Skeletal muscle cell (primary cell): ENCODE results near the gene METTL9.
A peak's percentile ranks its signal among the peaks of the same experiment; 100 is the strongest.
"Not testable (repeated sequence)": the region's sequence is repeated elsewhere in the genome, so short reads cannot be mapped to it uniquely, and the experiment has no call there.

Experiments used
- DNase-seq: peaks from one replicate; pipeline ENCODE4 v3.0.0-alpha.2; 2010; ENCODE audit warnings: low read depth
- H3K4me3 ChIP-seq: 2 replicates; pipeline ENCODE4 v1.5.1; 2011; ENCODE audit warnings: low read depth, mild to moderate bottlenecking, control low read depth, low read length, moderate library complexity

The METTL9 gene

DNA sequence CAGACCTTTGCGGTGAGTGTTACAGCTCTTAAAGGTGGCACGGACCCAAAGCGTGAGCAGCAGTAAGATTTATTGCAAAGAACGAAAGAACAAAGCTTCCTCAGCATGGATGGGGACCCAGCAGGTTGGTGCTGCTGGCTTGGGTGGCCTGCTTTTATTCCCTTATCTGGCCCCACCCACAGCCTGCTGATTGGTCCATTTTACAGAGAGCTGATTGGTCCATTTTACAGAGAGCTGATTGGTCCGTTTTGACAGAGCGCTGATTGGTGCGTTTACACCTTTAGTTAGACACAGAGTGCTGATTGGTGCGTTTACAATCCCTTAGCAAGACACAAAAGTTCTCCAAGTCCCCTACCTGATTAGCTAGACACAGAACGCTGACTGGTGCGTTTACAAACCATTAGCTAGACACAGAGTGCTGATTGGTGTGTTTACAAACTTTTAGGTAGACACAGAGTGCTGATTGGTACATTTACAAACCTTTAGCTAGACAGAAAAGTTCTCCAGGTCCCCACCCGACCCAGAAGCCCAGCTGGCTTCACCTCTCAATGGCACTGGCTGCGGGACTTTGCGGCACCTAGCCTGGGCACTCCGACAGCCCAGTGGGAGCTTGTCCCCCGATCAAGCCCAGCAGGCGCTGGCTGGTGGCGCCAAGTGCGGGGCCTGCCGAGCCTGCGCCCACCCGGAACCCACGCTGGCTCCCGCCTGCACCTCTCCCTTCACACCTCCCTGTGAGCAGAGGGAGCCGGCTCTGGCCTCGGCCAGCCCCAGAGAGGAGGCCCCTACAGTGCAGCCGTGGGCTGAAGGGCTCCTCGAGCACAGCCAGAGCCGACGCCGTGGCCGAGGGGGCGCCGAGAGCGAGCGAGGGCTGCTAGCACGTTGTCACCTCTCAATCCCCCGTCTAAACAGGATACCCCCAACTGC lies 30.5 kb downstream of the METTL9 start:
- H3K4me3 ChIP-seq, DNase-seq: not testable (repeated sequence)

GRCh38 chr16:21630866-21631265 lies 31.5 kb downstream of the METTL9 start:
- DNase-seq, H3K4me3 ChIP-seq: not testable (repeated sequence)

DNA sequence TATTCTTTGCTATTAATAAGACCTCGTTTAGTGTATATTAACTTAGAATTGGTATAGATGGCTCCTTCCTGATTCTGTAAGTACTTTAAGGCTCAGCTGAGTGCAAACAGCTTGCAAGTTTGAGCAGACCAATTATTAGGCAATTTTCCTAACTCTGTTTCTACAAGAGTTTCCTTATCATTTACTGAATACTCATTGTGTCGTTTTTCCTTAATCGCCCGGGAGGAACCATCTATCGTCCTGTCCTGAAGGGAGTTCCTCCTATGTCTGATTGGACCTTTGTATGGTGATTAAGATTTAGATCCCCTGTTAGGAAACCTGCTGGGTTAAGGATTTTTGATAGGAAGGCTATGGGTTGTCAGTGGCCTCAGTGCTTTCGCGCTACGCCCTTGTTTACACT lies 32.0 kb downstream of the METTL9 start:
- DNase-seq, H3K4me3 ChIP-seq: not testable (repeated sequence)

GRCh38 chr16:21631951-21632575 lies 32.7 kb downstream of the METTL9 start:
- not testable (repeated sequence) for DNase-seq

GRCh38 chr16:21634216-21634615 lies 34.8 kb downstream of the METTL9 start:
- H3K4me3 ChIP-seq = no peak overlapping the region
- DNase-seq = no peak

More at GRCh38 chr16:21631951-21632575, 32.7 kb downstream of the METTL9 start:
- not testable (repeated sequence) for H3K4me3 ChIP-seq

DNA sequence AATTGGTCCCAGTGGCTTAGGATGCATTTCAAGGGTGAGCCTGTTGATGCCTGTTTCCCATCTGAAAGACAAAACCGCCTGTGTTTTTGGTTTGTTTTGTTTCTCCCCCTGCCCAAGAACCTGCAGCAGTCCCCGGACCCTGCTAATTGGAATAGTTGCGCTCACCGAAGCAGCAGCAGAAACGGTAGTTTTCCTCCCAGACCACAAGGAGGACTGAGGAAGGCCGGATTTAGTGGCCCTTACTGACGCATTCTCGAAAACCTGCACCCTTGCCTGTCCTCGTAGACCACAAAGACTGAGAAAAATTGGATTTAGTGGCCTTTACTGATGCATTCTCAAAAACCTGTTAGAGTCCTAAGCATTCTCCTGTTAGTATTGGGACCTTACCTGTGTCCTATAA lies 36.3 kb downstream of the METTL9 start:
- not testable (repeated sequence) for H3K4me3 ChIP-seq, DNase-seq

DNA sequence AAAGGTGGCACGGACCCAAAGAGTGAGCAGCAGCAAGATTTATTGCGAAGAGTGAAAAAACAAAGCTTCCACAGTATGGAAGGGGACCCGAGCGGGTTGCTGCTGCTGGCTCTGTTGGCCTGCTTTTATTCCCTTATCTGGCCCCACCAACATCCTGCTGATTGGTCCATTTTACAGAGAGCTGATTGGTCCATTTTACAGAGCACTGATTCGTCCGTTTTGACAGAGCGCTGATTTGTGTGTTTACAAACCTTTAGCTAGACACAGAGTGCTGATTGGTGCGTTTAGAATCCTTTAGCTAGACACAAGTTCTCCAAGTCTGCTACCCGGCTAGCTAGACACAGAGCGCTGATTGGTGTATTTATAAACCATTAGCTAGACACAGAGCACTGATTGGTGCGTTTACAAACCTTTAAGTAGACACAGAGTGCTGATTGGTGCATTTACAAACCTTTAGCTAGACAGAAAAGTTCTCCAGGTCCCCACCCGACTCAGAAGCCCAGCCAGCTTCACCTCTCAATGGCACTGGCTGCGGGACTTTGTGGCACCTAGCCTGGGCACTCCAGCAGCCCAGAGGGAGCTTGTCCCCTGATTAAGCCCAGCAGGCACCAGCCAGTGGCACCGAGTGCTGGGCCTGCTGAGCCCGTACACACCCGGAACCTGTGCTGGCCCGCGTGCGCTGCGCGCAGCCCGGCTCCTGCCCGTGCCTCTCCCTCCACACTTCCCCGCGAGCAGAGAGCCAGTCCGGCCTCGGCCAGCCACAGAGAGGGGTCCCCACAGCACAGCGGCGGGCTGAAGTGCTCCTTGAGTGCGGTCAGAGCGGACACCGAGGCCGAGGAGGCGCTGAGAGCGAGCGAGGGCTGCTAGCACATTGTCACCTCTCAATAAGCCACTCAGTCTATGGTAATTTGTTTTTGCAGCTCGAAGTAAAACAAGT lies 37.9 kb downstream of the METTL9 start:
- no peak for DNase-seq
- H3K4me3 ChIP-seq = no peak overlapping the region

DNA sequence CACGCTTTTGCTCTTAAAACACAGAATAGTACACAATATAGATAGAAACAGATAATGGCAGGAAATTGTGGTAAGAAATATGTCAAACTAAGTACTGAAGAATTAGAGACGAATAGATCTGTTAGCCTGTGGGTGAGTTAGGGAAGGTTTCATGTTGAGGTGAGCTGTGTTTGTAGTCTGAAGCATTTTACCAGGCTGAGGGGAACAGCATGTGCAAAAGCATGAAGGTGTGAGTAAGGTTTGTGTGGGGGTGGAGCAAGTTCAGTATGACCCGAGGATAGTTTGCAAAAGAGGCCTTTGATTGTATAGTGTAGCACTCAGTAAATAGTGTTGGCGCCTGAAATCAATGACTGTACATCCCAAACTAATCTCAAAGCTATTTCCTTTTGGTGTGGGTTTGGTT lies 39.2 kb downstream of the METTL9 start:
- DNase-seq = peak; percentile 39
- H3K4me3 ChIP-seq = no peak overlapping the region

GRCh38 chr16:21639493-21639892 lies 40.1 kb downstream of the METTL9 start:
- no peak overlapping the region for H3K4me3 ChIP-seq
- DNase-seq = no peak

GRCh38 chr16:21641916-21642315 lies 42.5 kb downstream of the METTL9 start:
- no peak overlapping the region for H3K4me3 ChIP-seq
- no peak for DNase-seq

- no peak for DNase-seq
Observed at GRCh38 chr16:21642861-21643260, 43.5 kb downstream of the METTL9 start.

DNA sequence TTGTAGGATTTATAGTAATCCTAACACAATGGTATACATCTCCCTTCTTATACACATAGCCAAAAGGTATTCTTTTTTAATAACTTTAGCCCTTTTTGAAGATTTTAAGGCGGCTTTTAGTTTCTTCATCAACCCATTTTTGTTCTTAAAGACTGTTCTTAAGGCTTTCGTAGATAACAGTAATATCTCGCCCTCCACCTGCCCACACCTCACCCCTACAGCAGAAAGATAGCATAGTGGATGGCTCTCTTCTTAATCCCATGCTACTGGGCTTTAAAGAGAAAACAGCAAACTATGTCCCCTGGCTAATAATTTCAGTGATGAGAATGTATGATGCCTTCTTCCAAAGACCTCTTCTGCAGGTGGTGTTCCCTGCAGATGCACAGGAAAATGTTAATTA lies 44.4 kb downstream of the METTL9 start:
- no peak overlapping the region for H3K4me3 ChIP-seq
- no peak for DNase-seq

More at GRCh38 chr16:21642861-21643260, 43.5 kb downstream of the METTL9 start:
- H3K4me3 ChIP-seq = no peak overlapping the region

GRCh38 chr16:21644674-21645073 lies 45.3 kb downstream of the METTL9 start:
- H3K4me3 ChIP-seq = no peak overlapping the region

DNA sequence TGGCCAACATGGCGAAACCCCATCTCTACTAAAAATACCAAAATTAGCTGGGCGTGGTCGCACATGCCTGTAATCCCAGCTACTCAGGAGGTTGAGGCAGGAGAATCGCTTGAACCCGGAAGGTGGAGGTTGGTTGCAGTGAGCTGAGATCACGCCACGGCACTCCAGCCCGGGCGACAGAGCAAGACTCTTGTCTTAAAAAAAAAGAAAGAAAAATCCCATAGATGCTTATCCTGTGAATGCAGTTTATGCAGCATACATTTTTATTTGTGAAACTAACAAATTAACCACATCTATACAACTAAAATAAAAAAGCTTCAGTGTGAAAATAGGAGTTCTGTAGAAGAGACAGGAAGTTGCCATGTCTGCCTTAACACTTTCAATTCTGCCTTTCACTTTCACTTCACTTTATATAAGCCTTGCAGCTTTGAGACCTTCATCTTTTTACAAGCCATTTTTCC lies 45.9 kb downstream of the METTL9 start:
- no peak for DNase-seq
- no peak overlapping the region for H3K4me3 ChIP-seq

More at GRCh38 chr16:21644674-21645073, 45.3 kb downstream of the METTL9 start:
- DNase-seq = no peak

GRCh38 chr16:21646091-21646490 lies 46.7 kb downstream of the METTL9 start:
- DNase-seq = no peak
- H3K4me3 ChIP-seq = no peak overlapping the region

- DNase-seq = no peak
Observed at GRCh38 chr16:21646721-21647561, 47.6 kb downstream of the METTL9 start.

GRCh38 chr16:21647562-21648164 lies 48.3 kb downstream of the METTL9 start:
- DNase-seq = no peak
- no peak overlapping the region for H3K4me3 ChIP-seq

More at GRCh38 chr16:21646721-21647561, 47.6 kb downstream of the METTL9 start:
- H3K4me3 ChIP-seq = no peak overlapping the region

DNA sequence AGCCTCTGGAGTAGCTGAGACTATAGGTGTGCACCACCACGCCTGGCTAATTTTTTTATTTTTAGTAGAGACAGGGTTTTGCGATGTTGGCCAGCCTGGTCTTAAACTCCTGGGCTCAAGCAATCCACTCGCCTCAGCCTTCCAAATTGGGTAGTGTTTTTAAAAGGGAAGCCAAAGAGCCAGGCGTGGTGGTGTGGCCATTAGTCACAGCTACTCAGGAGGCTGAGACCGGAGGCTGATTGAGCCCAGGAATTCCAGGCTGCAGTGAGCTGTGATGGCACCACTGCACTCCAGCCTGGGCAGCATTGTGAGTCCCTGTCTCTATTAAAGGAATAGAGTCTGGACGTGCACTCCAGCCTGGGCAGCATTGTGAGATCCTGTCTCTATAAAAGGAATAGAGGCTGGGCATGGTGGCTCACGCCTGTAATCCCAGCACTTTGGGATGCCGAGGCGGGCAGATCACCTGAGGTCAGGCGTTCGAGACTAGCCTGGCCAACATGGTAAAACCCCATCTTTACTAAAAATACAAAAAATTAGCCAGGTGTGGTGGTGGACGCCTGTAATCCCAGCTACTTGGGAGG lies 50.5 kb downstream of the METTL9 start:
- H3K4me3 ChIP-seq, DNase-seq: not testable (repeated sequence)
